ENCODE measurements around the gene TMEM219.

DNA sequence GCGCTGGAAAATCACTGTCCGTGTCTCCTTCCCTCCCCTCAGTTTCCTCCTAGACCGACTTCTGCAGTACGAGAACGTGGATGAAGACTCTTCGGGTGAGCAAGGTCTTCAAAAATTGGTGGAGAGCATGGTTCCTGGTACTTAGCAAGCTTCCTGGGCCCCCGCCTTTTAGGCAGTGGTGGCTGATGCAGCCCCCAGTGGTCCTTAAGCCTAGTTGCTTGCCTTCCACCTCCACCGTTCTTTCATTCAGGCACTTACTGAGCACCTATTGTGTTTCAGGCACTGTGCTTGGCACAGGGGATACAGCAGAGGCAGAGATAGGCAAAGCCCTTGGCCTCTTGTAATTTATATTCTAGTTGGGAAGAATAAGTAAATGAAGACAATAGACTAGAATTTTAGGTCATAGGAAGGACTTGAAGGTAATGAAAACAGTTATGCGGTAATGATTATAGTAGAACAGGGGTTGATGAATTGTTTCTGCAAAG lies 34.9 kb downstream of the TMEM219 start:
- no peak for TF ChIP-seq CTCF (IDR thresholded peaks at IDR 0.05)
- no peak for TF ChIP-seq POLR2A (IDR thresholded peaks at IDR 0.05)

All from right lobe of liver (tissue), 4 donors.